ENCODE measurements around the gene KLF18.
"Not testable (repeated sequence)": the region's sequence is repeated elsewhere in the genome, so short reads cannot be mapped to it uniquely, and the experiment has no call there.

KLF18 gene

DNA sequence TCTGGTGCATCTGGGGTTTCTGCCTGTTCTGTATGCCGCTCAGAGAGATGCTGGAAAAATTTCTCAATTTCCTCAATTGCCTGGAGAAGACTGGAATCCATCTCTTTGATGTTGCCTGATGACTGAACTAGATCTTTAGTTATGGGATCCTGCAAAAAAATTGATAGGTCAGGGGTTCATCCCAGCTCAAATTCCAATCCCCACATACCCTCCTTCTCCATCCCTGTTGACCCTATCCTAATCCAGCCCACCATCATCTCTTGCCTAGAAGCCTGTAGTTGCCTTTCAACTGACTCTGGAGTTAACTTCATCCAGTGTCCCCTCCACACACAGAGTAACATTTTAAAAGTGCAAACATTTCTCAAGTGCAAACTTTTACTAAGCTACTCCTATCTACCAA is at the start of gene KLF18:
Gene KLF18, minus strand, starts transcription at position 101 of the 400 bp plus-strand sequence. Its CDS starts 0 bp downstream, at position 101.
- no peak for DNase-seq

DNA sequence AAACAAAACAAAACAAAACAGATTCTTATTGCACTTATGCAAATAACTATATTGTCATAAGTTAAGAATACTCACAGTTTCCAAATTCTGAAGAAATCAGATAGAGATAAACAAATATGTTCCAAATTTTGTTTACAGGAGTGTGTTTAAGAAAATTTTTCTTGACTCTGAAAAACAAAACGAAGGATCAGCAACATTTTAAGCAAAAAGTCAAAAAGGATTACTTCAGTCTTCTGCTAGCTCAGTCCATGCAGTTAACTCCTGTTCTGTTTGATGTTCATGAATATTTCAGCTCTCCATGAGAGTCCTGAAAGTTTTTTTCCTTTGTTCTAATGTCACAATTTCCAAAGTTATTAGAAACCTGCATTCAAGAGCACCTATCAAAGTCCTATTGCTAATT is 33.2 kb upstream of the KLF18 start:
- DNase-seq, result no peak

DNA sequence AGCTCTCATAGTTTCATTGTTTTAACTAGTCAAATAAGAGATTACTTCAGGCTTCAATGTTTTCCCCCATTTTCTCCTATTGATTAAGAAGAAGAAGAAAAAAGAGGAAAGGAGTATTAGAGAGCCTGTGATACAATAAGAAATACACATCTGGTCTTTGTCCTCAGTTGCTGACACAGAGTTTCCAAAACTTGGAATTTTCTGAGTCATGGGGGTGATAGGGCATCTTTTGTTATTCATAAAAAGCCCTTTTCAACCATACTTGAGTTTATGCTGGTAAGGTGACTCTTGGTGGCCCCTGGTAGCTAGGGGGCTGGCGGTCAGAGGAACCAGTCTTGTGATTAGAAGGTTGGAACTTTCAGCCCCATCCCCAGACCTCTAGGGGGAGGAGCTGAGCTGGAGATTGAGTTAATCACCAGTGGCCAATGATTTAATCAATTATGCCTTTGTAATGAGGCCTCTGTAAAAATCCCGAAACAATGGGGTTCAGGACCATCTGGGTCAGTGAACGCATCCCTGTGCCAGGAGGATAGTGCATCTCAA is 28.9 kb upstream of the KLF18 start:
- no peak for DNase-seq

DNA sequence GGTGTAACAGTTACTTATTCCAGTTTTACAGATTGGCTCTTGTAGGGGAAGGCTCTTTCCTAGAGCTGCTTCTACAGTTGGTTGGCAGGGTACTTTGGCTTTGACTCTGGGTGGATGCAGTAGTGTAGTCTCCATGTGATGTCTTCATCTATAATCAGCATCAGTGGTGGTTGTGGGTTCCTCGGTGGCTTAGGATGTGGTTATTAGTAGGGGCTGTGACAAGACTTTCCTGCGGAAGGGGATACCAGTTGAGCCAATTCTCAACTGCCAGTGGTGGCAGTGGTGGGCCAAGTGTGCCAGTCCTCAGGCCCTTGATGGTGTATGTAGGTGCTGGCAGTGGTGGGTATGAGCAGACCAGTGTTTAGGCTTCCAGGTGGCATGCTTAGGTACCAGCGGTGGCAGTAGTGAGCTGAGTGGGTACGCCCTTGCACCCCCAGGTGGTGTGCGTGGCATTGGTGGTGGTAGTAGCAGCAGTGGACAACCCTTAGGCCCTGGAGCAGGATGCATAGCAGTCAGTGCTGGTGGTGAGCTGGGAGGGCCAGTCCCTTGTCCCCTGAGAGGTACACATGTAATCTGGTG is 27.2 kb upstream of the KLF18 start:
- peak; percentile 63 for DNase-seq

DNA sequence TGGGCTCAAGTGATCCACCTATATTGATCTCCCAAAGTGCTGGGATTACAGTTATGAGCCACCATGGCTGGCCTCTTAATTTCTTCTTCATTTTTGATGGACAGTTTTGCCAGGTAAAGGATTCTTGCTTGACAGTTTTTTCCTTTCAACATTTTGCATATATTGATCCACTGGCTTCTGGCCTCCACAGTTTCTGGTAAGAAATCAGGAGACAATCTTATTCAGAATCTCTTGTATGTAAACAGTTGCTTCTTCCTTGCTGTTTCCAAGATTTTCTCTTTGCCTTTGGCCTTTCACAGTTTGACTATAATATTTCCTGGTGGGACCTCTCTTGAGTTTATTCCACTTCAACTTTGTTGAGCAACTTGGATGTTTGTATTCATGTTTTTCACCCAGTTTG is 20.1 kb upstream of the KLF18 start:
- DNase-seq, result no peak

DNA sequence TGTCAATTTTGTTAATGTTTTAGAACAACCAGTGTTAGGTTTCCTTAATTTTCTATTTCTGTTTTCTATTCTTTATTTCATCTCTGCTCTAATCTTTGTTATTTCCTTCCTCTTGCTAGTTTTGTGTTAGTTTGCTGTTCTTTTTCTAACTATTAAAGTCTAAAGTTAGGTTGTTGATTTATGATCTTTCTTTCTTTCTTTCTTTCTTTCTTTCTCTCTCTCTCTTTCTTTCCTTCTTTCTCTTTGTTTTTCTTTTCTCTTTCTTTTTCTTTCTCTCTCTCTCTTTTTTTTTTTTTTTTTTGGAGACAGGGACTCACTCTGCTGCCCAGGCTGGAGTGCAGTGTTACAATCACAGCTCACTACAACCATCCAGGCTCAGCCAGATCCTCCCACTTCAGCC is 17.4 kb upstream of the KLF18 start:
- DNase-seq, result no peak

DNA sequence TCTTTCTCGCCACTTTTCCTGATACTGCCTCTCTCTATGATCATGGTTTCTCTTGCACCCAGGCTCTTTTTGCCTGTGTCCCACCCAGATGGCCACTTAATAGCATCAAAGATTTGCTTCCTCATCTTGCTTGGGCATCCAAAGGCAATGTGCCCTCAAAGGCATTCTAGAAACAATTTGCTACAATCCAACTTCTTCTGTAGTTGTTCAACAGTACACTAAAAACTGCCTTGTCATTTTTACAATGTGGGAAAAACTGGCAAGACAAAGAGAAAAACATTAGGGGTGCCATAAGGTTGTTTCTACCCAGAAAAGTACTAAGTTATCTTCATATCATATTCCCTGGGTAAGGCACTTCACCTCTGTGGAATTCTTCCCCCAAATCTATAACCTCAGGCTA is 16.5 kb upstream of the KLF18 start:
- DNase-seq, result no peak

DNA sequence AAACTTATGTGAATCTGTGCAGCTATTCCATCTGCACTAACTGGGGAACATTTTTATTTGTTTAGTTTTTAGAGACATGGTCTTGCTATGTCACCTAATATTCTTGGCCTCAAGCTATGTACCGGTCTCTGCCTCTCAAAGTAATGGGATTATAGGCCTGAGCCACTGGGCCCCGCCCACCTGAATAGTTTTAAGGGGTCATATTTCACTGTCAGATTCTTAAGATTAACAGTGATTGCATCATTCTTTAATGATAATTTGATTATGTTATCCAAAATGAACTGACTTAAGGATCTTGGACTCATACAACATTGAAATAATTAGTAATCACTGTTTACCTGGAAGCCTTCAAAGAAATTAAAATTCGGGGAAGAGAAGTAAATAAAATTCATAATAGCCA is 12.6 kb upstream of the KLF18 start:
- no peak for DNase-seq

DNA sequence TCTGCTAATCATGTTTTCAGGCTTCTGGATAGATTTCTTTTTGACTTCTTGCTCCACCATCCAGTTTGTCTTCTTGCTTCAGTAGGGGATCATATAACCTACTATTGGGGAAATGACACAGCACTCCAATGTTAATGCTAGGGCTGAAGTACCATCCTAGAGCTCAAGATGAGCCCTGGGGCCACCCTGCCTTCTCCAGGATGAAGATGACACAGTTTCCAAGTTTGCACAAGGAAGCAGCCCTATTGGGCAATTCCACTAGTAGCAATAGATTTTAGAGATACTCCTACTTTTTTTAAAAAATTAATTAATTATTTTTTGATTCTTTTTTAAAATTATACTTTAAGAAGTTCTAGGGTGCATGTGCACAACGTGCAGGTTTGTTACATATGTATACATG is 11.3 kb upstream of the KLF18 start:
- DNase-seq, result no peak

DNA sequence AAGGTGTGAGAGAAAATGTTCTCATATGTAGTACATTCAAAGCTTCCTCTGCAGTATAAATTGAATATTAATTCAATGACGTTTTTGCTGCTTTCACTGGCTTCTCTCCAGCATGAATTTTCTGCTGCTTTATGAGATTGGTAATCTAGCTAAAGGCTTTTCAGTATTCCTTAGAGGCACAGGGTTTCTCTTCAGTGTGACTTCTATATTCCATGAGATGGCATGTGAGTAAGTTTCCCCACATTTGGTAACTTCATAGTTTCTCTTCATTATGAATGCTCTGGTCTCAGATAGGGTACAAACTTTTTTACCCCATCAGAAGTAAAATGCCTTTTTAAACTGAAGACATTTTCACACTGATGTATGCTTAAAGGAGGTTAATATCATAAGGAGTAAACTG is 10.4 kb upstream of the KLF18 start:
- DNase-seq, result no peak

DNA sequence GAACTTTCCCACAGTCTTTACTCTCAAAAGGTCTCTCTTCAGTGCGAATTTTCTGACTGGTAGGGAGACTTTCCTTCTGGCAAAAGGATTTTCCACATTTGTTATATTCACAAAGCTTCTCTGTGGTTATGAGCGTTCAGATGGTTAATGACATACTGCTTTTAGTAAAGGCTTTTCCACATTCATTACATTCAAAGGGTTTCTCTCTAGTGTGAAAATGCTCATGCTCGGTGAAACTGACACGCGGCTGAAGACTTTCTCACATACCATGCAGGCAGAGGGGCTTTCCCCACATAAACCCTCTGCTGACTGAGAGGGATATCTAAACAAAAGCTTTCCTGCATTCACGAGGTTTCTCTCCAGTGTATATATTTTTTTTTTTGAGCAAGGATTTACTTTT is 9.9 kb upstream of the KLF18 start:
- no peak for DNase-seq

DNA sequence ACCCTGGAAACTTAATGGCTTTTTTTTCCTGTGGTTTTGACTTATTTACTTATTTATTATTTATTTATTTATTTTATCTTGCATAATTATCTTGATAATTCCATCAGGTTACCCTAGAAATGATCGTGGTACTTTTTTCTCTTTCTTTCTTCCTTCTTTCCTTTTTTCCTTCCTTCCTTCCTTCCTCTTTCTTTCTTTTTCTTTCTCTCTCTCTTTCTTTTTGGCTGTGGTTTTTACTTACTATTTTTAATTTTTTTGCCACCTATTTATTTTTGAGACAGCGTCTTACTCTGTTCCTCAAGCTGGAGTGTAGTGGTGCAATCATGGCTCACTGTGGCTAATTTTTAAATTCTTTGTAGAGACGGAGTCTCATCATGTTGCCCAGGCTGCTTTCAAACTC is 6.2 kb upstream of the KLF18 start:
- no peak for DNase-seq

DNA sequence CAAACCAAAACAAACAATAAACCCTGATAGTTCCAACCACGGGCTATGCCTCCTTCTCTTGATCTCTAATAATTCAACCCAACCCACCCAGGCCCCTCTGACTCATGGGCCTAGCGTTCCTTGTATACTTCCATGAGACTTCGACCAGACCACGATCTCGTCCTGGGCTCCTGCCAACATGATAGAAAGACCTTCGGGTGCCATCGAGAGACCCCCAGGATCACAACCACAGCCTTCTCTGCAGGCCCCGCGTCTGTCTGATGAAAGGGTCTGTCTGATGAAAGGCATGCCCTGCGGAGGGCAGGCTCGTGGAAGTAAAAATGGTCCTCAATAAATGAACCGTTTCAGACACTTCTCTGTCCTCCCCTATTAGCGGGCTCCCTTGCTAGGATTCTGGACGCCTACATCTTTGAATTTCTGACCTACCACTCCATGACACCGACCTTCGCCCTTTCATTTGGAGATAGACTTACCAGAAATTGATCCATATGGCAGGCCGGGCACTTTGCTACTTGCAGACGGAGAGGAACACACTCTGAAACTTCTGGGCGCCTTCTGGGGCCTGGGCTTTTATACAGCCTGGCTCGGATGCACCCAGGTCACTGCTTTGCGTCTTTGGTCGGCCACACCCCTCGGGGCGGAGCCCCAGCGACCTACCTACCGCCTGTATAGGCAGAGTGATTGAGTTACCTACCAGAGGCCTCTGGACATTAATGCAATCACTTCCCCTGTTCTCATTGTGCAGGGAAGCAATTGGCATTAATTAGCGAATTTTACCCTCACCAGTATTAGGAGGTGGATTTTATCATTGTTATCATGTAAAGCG is 5.3 kb upstream of the KLF18 start:
- no peak for DNase-seq

DNA sequence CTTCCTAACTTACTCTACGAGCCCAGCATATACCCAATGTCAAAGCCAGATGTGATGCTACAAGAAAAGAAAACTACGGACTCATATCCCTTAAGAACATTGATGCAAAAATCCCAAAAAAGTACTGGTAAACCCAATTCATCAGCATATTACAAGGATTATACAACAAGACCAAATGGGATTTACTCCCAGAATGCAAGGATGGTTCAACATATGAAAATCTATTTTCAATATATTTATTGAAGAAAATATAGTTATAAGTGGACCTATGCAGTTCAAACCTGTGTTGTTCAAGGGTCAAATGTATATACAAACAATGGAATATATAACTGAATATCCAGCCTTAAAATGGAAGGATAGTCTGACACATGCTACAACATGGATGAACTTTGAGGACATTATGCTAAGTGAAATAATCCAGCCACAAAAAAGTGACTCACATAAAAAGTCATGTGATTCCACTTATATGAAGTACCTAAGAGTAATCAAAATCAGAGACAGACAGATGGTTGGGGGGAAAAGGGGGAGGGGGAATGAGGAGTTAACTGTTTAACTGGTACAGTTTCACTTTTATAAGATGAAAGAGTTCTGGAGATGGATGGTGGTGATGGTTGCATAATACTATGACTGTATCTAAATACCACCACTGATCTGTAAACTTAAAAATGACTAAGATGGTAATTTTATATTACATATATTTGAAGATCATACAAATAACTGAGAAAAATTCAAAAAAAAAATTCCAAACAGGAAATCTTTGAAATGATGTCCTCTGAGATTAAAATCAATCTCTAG is 3.7 kb upstream of the KLF18 start:
- peak; percentile 4 for DNase-seq

DNA sequence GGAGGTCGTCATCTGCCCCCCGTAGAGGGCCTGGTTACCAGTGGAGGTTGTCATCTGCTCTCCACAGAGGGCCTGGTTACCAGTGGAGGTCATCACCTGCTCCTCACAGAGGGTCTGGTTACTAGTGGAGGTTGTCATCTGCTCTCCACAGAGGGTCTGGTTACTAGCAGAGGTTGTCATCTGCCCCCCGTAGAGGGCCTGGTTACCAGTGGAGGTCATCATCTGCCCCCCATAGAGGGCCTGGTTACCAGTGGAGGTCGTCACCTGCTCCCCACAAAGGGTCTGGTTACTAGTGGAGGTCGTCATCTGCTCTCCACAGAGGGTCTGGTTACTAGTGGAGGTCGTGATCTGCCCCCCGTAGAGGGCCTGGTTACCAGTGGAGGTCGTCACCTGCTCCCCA is 1.9 kb downstream of the KLF18 start:
- DNase-seq, result not testable (repeated sequence)

DNA sequence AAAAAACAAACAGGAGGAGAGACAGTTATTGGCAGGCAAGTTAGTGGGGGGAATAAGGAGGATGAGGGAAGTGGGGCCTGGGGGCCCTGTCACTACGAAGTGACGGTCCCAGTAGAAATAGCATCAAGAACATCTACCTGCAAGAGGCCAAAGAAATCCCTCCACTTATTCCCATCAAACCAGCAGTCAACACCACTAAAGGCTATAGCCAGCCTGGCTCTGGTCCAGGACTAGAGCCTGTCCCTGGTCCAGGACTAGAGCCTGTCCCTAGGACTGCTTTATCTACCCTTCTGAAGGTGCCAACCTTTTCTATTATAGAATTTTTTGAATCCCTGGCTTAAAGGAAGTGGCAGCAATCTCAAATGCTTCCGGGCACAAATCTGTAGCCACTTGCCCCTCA is 3.2 kb downstream of the KLF18 start:
- no peak for DNase-seq

DNA sequence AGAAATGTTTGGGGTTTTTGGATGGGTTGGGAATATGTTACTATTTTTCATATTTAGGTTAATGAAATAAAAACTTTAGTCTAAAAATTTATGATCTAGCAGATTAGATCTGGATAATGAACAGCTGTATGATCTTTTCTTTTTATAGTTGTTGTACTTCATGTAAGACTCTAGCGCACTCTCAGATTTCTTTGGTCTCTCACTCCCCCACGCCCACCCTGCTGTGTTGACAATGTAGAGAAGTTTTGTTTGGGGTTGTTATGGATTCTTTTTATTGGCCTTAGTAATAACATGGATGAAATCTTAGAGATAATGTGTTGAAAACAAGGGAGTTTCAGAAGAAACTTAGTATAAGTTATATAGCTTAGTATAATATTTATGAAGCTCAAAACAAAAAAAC is 5.5 kb downstream of the KLF18 start:
- no peak for DNase-seq

DNA sequence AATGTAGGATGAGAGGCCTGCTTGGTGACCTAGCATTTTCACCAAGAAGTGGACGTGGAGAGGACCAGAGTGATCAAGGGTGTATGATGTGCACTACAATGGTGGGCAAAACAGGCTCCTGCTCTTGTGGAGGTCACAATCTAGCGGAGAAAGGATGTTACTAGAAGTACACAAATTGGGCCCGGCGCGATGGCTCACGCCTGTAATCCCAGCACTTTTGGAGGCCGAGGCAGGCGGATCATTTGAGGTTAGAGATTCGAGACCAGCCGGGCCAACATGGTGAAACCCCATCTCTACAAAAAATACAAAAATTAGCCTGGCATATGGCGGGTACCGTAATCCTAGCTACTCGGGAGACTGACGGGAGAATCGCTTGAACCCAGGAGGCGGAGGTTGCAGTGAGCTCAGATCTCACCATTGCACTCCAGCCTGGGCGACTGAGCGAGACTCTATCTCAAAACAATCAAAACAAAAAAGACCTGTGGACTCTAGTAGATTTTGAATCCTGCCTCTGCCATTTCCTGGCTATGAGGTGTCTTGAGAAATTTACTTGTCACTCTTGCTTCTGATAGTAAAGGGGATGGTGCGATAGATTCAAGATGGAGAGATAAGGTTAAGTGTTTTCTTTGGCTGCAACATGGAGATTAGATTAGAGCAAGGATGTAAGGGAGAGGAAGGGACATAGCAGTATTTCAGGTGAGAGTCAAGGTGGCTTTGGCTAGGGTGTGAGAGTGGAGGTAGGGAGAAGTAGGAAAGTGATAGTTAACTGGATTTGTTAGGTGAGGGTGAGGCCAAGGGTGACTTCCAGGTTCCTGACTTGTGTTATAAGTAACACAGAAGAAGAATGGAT is 7.1 kb downstream of the KLF18 start:
- no peak for DNase-seq

DNA sequence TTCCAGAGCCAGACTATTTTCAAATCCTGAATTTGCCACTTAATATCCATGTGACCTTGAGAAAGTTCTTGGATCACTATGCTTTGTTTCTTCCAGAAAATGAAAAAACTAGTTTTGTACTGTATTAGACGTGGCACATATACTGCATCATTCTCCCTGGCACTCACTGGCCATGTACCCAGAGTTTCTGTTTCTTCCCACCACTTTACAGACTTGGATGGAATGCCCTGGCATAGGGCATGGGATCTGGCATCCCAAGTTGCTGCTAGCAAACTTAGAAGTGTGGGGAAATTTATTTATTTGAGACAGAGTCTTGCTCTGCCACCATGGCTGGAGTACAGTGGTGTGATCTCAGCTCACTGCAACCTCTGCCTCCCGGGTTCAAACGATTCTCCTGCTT is 10.0 kb downstream of the KLF18 start:
- DNase-seq, result no peak

DNA sequence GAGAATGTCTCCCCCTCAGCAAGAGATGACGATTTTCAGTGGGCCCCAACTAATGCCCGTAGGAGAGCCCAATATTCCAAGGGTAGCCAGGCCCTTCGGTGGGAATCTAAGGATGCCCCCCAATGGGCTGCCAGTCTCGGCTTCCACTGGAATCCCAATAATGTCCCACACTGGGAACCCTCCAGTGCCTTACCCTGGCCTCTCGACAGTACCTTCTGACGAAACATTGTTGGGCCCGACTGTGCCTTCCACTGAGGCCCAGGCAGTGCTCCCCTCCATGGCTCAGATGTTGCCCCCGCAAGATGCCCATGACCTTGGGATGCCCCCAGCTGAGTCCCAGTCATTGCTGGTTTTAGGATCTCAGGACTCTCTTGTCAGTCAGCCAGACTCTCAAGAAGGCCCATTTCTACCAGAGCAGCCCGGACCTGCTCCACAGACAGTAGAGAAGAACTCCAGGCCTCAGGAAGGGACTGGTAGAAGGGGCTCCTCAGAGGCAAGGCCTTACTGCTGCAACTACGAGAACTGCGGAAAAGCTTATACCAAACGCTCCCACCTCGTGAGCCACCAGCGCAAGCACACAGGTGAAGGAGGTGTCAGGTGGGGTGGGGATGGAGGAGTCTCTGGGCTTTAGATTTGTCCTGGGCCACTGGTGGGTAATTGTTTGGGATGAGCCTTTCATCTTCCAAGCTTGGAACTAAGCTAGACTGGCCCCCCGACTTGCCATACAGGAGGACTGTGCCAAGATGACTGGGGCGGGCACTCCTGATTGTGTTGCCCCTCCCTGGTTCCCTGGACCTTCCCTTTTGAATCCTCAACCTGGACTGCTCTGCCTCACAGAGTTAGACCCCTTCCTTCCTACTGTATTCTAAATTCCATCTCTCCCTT is 11.6 kb downstream of the KLF18 start:
- DNase-seq, result no peak

DNA sequence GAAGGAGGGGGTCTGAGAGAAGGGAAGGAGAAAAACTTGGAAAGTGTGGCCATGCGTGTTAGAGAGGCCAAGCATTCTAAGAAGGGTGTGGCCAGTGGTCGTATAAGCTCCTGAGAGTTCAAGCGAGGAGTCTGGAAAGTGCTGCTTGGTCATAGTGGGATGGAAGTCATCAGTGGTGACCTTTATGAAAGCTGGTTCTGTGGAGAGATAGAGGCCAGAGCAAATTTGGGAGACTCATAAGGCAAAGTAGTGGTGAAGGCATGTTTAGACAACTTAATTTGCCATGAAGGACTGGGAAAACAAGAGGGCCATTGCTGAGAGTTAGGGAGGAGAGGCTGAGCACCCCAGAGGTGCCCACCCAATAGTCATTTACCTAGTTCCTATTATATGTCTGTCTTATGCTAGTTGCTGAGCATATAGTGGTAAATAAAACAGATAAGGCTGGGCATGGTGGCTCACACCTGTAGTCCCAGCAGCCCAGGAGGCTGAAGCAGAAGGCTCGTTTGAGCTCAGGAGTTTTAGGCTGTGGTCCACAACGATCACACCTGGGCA is 21.0 kb downstream of the KLF18 start:
- DNase-seq, result no peak

All from activated CD4-positive, alpha-beta T cell treated with anti-CD3 and anti-CD28 coated beads, Interleukin-10, Interleukin-2, amounts not matched to agents 100 ng/mL and 50 ng/mL, durations not matched to agents 16 hours and 8 hours (primary cell).